Left kidney (tissue), 2 donors: ENCODE measurements around the gene SLC25A21. TPM values are rescaled to one million over a fixed set of nuclear protein-coding genes. Genes with fewer than 3 reads are reported as not detected.
"Not testable (repeated sequence)": the region's sequence is repeated elsewhere in the genome, so short reads cannot be mapped to it uniquely, and the experiment has no call there.

Source experiments
- DNase-seq: peaks from one replicate; pipeline ENCODE4 v3.0.0-alpha.2; 2013
- polyA plus RNA-seq: library from polyadenylated mRNA; unstranded; fragments of 120-200 nt; gene quantifications from one replicate; pipeline ENCODE4 v1.2.1, GENCODE V29; 2013; ENCODE audit not compliant: insufficient read length

Gene SLC25A21
- polyA plus RNA-seq, 1 donor, result 4.4 TPM

DNA sequence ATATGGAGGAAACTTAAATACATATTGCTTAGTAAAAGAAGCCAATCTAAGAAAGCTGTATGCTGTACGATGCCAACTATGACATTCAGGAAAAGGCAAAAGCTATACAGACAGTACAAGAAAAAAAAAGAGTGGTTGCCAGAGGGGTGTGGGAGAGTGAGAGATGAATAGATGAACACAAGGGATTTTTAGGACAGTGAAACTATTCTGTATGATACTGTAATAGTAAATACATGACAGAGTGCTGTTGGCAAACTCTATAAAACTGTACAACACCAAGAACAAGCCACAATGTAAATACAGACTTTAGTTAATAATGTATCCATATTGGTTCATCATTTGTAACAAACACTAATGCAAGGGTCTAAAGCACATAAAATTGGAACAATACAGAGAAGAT, 14.5 kb upstream of the SLC25A21 start:
- no peak for DNase-seq

DNA sequence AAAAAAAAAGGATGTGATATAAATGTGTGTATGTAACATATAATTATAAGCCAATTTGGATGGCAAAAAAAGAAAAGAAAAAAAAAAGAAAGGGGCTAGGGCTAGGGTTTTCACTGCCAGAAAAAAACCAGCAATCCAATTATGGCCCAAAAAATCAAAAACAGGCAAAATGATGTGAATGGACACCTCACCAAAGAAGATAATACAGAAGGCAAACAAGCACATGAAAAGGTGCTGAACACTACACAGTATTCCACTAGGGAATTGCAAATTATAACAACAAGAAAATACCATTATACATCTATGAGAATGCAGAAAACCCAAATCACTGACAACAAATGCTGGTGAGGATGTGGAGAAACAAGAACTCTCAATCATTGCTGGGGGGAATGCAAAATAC, 13.3 kb upstream of the SLC25A21 start:
- no peak for DNase-seq

DNA sequence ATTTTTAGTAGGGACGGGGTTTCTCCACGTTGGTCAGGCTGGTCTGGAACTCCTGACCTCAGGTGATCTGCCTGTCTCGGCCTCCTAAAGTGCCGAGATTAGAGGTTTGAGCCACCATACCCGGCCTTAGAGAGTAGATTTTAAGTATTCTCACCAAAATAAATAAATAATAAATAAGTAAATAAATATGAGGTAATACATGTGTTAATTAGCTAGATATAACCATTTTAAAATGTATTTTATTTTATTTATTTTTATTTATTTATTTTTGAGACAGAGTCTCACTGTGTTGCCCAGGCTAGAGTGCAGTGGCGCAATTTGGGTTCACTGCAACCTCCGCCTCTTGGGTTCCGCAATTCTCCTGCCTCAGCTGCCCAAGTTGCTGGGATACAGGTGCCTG, 12.1 kb upstream of the SLC25A21 start:
- DNase-seq, result not testable (repeated sequence)

DNA sequence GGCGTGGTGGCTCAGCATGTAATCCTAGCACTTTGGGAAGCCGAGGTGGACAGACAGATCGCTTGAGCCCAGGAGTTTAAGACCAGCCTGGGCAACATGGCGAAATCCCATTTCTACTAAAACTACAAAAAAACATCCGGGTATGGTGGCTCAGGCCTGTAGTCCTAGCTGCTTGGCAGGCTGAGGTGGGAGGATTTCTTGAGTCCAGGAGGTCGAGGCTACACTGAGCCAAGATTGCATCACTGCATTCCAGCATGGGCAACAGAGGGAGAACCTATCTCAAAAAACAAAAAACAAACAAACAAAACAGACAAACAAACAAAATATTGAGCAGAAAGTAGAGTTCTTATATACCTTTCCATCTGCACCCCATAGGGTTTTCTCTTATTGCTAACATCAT, 9.0 kb upstream of the SLC25A21 start:
- no peak for DNase-seq

DNA sequence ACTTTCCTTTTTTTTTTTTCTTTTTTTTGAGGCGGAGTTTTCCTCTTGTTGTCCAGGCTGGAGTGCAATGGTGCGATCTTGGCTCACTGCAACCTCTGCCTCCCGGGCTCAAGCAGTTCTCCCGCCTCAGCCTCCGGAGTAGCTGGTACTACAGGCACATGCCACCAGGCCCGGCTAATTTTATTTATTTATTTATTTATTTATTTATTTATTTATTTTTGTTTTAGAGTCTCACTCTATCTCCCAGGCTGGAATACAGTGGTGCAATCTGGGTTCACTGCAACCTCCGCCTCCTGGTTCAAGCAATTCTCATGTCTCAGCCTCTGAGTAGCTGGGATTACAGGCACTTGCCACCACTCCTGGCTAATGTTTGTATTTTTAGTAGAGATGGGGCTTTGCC, 8.5 kb upstream of the SLC25A21 start:
- DNase-seq, result not testable (repeated sequence)

DNA sequence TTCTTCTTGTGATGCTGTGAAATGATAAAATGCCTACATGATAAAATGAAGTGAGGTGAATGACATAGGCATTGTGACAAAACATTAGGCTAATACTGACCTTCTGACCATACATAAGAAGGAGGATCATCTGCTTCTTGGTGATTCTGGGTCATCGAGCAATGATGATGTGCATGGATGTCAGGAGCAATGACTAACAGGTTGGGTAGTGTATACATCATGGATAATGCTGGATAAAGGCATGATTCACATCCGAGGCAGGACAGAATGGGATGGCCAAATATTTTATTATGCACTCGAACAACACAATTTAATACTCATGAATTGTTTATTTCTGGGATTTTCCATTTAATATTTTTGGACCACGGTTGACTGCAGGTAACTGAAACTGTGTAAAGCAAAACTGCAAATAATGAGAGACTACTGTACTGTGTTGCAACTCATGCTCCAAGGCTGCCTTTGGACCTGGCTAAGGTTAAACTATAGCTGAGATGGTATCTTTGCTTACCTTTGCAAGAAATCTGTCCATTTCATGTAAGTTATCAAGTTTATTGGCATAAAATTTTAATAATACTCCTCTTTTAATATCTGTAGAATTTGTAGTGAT, 7.6 kb upstream of the SLC25A21 start:
- DNase-seq, result no peak

DNA sequence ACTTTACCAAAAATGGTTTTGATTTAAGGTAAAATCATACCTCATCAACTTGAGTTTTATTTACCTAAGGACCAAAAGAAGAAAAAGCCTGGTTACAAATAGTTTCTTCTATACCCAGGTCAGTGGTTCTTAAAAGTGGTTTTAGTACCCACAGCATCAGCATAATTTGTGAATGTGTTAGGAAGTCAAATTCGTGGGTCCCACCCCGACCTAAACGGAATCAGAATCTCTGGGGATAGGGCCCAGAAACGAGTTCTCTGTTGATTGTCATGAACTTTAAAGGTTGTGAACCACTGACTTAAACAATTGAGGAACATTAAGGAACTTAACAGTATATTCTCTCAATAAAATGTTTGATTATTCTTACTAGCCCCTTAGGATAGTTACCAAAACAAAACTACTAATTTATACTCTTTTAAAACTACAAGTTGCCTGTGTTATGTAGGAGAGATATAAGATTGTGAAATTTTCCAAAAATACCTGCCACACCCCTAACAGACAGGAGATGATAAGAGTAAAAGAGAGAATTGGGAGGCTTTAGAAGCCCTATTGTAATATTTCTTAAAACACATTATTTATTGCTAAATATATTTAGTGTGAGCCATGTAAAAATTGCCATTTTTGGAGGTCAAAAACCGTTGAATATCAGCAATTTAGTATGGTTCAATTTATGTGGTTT, 669 bp upstream of the SLC25A21 start:
- DNase-seq, result no peak

DNA sequence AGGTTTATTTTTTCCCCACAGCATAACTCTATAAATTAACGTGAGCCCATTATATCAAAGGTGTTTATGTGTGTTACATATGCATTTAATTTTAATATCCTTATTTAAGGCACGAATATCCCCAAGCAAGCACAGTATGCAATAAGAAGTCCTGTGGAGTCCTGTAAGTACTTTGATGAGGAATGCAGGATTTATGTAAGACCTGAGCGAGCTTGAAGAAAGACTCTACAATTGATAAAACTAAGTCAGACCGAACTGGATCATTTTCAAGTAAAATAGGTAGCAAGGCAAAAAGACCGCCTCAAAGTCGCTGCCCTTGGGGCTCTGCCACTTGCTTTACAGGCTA, 755 bp downstream of the SLC25A21 start:
- no peak for DNase-seq

DNA sequence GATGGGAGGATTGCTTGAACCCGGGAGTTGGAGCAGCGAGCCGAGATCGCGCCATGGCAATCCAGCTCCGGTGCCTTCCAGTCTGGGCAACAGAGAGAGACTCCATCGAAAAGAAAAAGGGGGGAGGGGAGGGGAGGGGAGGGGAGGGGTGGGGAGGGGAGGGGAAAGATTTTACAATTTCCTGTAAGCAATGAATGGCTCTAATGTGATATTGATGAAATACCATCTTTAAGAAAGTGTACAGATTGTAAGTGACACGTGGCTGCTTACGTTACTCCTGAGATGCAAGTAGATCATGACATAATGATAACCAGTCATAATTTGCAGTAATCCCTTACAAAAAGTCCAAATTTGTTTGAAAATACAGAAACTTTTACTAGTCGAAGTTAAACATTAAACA, 1.4 kb downstream of the SLC25A21 start:
- DNase-seq, result no peak

DNA sequence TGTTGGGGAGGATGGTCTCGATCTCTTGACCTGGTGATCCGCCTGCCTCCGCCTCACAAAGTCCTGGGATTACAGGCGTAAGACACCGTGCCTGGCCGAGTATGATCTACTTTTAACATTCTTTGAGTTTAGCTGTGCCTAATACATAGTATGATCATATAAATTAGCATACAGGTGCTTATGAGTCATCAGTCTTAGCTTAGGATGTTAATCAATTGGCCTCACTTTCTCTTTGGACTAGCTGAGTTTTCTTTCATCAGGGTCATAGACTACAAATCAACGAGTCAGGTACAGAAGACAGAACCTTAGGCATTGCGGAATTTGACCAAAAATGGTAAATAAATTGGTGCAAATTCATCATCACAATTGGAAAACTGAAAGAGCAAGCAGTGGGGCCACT, 2.2 kb downstream of the SLC25A21 start:
- no peak for DNase-seq

DNA sequence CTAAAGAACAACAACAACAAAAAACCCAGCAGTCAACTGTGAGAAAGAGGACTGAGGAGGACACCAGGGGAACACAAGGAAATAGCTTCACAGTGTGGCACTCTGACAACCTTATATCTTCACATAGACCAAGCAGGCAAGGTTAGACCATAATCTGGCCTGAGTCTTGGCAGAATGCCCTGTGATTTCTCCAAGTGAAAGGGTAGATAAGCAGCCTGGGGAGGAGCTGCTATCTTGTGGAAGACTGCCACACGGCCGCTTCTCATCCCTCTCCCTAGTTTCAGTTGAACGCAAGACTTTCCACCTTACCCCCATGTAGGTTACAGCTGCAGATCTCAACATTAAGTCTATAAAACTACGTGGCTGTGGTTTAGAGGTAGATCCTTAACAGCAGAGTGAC, 3.7 kb downstream of the SLC25A21 start:
- no peak for DNase-seq

DNA sequence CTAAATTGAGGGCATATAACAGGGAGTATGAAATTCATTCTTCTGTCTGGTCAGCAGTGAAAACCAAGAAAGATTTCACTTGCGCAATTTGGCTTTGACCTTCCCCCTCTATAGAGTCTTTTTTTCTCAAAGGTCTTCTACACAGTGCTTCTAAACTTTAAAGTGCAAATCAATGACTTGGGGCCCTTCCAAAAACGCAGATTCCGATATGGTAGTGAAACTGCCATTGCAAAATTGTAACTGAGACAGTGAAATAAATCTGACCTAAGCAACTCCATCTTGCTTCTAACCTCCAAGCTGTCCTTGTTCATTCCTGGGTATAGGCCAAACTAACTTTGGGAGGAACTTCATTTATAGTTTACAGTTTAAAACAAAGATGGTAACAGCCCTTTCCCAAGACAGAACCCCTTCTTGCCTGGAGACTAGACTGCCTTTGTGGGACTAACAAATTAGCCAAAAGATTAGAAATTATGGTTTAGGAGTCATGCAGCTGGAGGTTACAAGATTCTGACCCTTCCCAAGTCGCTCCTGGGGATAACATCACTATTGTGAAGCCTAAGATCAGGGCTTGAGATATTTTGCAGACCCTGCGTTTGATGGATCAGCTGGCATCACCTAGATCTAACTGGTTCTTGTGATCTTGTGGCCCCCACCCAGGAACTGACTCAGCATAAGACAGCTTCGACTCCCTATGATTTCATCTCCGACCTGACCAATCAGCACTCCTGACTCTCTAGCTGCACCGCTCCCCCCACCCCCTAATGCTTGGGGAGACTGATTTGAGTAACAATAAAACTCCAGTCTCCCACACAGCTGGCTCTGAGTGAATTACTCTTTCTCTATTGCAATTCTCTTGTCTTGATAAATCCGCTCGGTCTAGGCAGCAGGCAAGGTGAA, 5.0 kb downstream of the SLC25A21 start:
- no peak for DNase-seq

DNA sequence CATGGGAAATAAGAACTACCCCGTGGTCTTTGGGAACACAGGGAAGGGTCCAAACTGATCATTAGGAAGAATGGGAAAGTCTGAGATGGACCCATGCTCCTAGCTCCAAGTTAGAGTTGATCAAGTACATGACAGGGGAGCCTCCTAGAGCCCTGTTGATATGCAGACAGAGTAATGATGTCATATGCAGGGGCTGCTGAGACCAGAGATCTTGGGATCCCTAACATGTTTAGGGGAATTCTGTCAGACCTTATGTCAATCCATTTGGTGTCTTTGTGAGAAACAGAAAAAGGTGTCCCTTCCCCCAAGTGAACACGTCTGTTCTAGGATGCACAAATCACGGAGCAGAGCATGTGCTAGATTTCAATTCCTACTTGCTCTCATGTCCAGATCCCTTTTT, 6.6 kb downstream of the SLC25A21 start:
- DNase-seq, result no peak

DNA sequence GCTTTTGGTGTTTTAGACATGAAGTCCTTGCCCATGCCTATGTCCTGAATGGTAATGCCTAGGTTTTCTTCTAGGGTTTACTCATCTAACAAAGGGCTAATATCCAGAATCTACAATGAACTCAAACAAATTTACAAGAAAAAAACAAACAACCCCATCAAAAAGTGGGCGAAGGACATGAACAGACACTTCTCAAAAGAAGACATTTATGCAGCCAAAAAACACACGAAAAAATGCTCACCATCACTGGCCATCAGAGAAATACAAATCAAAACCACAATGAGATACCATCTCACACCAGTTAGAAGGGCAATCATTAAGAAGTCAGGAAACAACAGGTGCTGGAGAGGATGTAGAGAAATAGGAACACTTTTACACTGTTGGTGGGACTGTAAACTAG, 10.1 kb downstream of the SLC25A21 start:
- DNase-seq, result not testable (repeated sequence)

DNA sequence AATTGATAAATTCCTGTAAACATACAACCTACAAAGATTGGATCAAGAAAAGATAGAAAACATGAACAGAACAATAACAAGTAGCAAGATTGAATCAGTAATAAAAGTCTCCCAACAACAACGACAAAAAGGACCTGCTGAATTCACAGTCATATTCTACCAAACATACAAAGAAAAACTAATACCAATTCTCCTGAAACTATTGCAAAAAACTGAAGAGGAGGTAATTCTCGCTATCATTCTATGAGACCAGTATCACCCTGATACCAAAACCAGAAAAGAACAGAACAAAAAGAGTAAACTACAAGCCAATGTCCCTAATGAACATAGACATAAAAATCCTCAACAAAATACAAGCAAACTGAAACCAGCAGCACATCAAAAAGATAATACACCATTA, 14.4 kb downstream of the SLC25A21 start:
- DNase-seq, result no peak

DNA sequence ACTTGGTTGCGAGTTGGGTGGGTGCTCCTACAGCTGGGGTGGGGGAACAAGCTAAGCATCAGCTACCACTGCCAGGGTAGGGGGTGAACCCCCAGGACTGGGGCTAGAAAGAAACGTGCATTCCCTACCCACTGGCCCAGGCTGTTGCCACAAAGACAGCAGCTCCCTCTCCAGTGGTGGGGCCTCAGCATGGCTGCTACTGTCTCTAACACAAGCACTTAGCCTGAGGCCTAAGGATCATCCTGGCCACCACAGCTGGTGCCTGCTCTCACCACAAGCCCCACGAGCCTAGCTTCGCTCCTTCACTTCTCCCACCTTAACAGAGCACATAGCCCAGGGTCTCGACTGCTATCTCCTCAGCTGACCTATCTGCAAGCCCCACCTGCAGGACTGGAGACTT, 18.9 kb downstream of the SLC25A21 start:
- no peak for DNase-seq

DNA sequence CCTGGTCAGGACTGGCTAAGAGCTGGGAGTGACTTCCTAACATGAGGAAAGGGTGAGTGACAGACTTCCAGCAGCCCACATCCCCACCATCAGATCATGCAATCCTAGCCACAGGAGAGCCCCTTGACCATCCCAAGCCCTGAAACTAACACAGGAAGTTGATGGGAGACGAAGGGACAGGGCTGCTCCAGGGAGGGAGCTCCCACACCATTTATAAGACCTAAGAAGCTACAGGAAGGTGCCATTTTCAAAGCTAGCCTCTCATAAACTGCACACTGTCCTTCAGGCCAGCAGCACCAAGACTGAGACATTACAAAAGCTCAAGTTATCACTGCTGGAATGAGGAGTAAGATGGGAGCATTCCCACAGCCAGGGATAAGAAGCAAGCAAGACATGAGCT, 19.4 kb downstream of the SLC25A21 start:
- no peak for DNase-seq

DNA sequence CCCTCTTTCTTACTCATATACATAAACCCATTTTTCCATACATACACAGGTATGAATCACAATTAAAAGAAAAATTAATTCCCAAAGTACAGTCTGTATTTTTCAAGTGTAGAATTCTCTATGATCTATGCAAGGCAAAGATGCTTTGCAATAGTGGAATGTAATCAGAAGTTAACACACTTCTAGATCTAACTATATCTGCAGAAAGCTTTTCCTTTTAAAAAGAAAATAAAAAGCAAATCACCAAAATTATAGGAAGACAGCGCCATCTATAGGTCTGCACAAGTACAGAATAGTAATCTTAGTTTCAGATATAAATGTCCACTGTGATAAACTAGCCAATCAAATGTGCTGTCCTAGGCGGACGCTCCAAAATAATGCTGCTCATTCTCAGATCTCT, 22.0 kb downstream of the SLC25A21 start:
- peak; percentile 50 for DNase-seq

DNA sequence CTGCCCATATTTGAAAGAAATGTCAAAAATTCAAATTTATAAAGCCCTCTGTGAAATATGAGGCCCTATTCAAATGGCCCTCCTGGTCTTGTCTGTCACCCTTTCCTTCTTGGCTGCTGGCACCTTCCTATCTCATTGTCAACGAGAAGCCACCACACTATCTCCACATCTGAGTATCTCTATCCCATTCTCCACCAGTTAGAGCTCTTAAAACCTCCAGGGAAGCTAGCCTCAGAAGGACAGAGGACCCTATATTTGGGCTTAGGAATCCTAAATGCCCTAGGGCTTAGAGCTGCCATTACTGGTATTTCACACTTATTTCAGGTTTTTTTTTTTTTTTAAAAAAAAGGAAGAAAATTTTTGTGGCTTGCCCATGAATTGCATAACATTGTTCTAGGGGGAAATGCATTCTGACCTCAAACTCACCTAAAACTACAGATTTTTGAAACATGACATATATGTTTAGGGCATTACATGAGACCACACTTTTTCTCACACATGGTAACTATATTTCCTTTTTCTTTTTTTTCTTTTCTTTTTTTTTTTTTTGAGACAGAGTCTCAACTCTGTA, 25.0 kb downstream of the SLC25A21 start:
- DNase-seq, result no peak

DNA sequence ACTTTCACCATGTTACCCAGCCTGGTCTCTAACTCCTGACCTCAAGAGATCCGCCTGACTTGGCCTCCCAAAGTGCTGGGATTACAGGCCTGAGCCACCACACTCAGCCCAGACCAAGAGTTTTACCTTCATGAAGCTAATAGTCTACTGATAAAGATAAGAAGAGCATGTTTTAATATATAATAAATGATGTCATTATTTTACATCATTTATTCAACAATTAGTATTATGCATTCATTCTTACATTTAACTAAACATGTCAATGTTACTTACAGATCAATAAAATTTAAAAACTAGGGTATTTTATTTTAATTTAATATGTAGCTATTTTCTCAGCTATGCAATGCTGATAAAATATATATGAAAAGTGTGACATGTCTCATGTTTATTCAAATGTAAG, 26.0 kb downstream of the SLC25A21 start:
- not testable (repeated sequence) for DNase-seq

DNA sequence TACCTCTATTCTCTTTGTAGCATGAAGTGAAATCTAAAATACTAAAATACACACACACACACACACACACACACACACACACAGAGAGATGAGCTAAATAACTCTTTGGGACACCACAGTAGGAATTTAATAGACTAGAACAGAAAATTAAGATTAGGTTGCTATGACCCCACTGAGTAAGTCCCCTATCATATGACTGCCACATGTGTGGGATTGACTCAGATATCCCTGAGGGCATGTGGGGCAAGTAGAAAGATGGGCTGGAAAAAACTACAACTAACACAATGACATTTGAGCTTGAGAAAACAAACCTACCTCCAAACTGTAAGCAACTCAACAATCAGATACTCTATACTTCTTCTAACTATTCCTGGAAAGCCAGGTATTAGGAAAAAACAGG, 27.0 kb downstream of the SLC25A21 start:
- peak; percentile 24 for DNase-seq

DNA sequence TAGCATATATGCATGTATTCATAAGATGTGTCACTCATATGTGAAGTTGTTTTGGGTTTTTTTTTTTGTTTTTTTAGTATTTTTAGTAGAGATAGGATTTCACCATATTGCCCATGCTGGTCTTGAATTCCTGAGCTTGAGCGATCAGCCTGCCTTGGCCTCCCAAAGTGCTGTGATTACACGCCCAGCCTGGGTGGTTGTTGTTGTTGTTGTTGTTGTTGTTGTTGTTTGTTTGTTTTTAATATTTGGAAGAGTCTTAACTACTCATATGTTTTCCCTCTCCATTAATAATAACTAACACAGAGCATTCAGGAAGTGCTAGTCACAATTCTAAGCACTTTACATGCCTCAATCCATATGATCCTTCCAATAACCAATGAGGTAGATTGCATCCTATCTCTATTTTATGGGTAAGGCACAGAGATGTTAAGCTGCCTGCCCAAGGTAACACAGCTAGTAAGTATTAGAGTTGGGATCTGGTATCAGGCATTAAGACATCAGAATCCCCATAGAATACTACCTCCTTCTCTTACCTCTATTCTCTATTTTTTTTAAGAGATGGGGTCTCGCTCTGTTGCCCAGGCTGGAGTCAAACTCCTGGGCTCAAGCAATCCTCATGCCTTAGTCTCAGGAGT, 27.6 kb downstream of the SLC25A21 start:
- no peak for DNase-seq

DNA sequence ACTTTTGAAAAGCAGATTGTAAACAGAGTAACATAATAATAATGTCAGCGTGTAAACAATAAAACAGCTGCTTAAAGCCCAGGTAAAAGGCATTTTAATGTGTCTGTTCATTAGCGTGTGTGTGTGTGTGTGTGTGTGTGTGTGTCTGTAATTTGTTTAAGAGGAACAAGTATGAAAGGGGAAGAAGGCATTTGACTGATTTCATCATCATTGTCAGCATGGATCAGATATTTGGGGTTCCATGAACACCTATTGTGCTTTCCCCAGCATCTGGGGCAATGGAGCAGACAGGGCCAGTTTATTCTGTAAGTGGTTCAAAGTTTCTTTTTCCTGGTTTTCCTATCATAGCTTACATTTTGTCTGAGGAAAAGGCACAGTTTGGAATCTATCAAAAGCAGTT, 28.9 kb downstream of the SLC25A21 start:
- DNase-seq, result no peak
